ENCODE results near the gene APOC3. TPM values are rescaled to one million over a fixed set of nuclear protein-coding genes. Genes with fewer than 3 reads are reported as not detected.

APOC3 gene
- total and polyA plus RNA-seq, 11 donors: 0.39 to 9.9 TPM; not detected in 9

DNA sequence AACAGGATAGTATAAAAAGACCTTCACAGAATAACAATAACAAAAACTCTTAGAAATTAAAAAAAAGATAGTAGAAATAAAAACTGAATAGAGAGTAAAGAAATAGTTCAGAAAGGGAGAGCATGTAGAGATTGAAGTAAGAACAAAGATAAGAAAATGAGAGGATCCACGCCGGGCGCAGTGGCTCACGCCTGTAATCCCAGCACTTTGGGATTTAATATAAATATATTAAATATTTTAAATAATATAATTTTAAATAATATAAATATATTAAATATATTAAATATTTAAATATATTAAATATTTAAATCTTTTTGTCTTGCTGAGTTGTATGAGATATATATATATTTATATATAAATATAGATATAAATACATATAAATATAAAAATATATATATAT is 17.6 kb upstream of the APOC3 start:
- Histone ChIP-seq H3K4me1 (peaks cover 0 to 14% (median 0%) of the 10 kb centered on the region in 12 donors), H3K27ac (no peak overlapping the region), H3K4me3 (no peak overlapping the region), H3K27me3 (no peaks in the 10 kb centered on the region), H3K36me3 (no peaks in the 10 kb centered on the region), H3K9me3 (peaks cover 0 to 4% (median 0%) of the 10 kb centered on the region in 12 donors)
- no peak for ATAC-seq
- WGBS, 4 donors: 84 to 97% (median 91%) methylated on average over 4 of the region's 4 CpGs
- no peak for DNase-seq
- TF ChIP-seq POLR2A (IDR thresholded peaks at IDR 0.05): no peak
- TF ChIP-seq, protein P1, sequence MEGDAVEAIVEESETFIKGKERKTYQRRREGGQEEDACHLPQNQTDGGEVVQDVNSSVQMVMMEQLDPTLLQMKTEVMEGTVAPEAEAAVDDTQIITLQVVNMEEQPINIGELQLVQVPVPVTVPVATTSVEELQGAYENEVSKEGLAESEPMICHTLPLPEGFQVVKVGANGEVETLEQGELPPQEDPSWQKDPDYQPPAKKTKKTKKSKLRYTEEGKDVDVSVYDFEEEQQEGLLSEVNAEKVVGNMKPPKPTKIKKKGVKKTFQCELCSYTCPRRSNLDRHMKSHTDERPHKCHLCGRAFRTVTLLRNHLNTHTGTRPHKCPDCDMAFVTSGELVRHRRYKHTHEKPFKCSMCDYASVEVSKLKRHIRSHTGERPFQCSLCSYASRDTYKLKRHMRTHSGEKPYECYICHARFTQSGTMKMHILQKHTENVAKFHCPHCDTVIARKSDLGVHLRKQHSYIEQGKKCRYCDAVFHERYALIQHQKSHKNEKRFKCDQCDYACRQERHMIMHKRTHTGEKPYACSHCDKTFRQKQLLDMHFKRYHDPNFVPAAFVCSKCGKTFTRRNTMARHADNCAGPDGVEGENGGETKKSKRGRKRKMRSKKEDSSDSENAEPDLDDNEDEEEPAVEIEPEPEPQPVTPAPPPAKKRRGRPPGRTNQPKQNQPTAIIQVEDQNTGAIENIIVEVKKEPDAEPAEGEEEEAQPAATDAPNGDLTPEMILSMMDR (IDR thresholded peaks at IDR 0.05): no peak
- intact Hi-C loops (cut with DNase I): no loop called here

- ATAC-seq (no peak), DNase-seq (no peak)
- Histone ChIP-seq H3K4me1 (peaks cover 0 to 14% (median 0%) of the 10 kb centered on the region in 12 donors), H3K9me3 (peaks cover 0 to 4% (median 0%) of the 10 kb centered on the region in 12 donors), H3K27me3 (no peaks in the 10 kb centered on the region), H3K27ac (peak overlapping the region in 1 of 12 donors; percentile 18), H3K36me3 (no peaks in the 10 kb centered on the region), H3K4me3 (no peak overlapping the region)
- intact Hi-C loops (cut with DNase I): no loop called here
- WGBS, 4 donors: 89 to 100% (median 93%) methylated on average over 1 of the region's 1 CpG
- TF ChIP-seq, protein P1 (IDR thresholded peaks at IDR 0.05): no peak
- no peak for TF ChIP-seq POLR2A (IDR thresholded peaks at IDR 0.05)
Measured at GRCh38 chr11:116813170-116813569, 16.5 kb upstream of the APOC3 start.

- Histone ChIP-seq H3K36me3 (no peaks in the 10 kb centered on the region), H3K4me1 (peaks cover 0 to 14% (median 0%) of the 10 kb centered on the region in 12 donors), H3K9me3 (peaks cover 0 to 4% (median 0%) of the 10 kb centered on the region in 12 donors), H3K4me3 (no peak overlapping the region), H3K27ac (peak overlapping the region in 5 of 12 donors; percentile 8 to 61 (median 34)), H3K27me3 (no peaks in the 10 kb centered on the region)
- DNase-seq (no peak), ATAC-seq (peak; percentile 59 to 75 (median 68))
- intact Hi-C loops (cut with DNase I): no loop called here
- TF ChIP-seq, protein P1 (IDR thresholded peaks at IDR 0.05): no peak
- TF ChIP-seq POLR2A (IDR thresholded peaks at IDR 0.05): no peak
- WGBS, 4 donors: 35 to 63% (median 56%) methylated on average over 4 to 5 of the region's 5 CpGs
Measured at GRCh38 chr11:116813781-116814471, 15.8 kb upstream of the APOC3 start.

DNA sequence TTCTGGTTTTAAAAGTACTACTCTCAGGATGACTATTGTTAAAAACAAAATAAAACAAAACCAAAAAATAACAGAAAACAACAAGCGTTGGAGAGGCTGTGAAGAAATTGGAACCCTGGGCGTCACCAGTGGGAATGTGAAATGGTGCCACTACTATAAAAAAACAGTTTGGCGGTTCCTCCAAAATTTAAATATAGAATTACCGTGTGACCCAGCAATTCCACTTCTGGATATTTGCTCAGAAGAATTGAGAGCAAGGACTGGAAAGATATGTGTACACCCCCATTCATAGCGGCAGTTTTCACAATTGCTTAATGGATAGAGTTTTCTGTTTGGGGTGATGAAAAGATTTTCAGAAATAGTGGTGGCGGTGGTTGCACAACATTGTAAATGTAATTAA is 15.2 kb upstream of the APOC3 start:
- no peaks in the 10 kb centered on the region for H3K36me3 ChIP-seq
- intact Hi-C loops (cut with DNase I): no loop called here
- ATAC-seq: peak in 1 of 4 donors; percentile 48
- TF ChIP-seq POLR2A (IDR thresholded peaks at IDR 0.05): no peak
- TF ChIP-seq, protein P1 (IDR thresholded peaks at IDR 0.05): no peak
- H3K4me1 ChIP-seq: peaks cover 0 to 14% (median 0%) of the 10 kb centered on the region in 12 donors
- DNase-seq: no peak
- no peaks in the 10 kb centered on the region for H3K27me3 ChIP-seq
- no peak overlapping the region for H3K4me3 ChIP-seq
- H3K9me3 ChIP-seq: peaks cover 0 to 4% (median 0%) of the 10 kb centered on the region in 12 donors
- peak overlapping the region in 5 of 12 donors; percentile 8 to 61 (median 34) for H3K27ac ChIP-seq
- 51 to 72% (median 66%) methylated on average over 6 of the region's 6 CpGs for WGBS, 4 donors
